ENCODE results near the gene CDH13.

DNA sequence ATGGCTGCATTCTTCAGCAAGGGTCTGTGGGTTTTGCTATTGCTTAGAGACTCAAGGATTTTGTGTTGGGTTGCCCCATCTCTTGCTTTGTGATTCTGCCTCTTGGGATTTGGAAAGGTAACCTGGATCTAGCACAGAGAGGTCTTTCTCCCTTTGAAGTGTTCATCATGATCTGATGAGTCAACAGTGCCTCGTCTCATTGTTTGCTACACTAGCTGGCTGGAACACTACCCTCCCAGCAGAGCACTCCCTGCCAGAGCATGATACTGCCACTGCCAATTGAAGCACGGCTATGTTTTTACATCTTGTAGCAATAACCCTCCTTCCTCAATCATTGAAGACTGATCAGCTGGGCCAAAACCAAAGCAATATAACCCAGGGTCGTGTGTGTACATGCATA, 361.0 kb downstream of the CDH13 start:
- TF ChIP-seq, protein P1, sequence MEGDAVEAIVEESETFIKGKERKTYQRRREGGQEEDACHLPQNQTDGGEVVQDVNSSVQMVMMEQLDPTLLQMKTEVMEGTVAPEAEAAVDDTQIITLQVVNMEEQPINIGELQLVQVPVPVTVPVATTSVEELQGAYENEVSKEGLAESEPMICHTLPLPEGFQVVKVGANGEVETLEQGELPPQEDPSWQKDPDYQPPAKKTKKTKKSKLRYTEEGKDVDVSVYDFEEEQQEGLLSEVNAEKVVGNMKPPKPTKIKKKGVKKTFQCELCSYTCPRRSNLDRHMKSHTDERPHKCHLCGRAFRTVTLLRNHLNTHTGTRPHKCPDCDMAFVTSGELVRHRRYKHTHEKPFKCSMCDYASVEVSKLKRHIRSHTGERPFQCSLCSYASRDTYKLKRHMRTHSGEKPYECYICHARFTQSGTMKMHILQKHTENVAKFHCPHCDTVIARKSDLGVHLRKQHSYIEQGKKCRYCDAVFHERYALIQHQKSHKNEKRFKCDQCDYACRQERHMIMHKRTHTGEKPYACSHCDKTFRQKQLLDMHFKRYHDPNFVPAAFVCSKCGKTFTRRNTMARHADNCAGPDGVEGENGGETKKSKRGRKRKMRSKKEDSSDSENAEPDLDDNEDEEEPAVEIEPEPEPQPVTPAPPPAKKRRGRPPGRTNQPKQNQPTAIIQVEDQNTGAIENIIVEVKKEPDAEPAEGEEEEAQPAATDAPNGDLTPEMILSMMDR (IDR thresholded peaks at IDR 0.05; ENCODE audit: borderline replicate concordance, extremely low read depth, low read length, poor library complexity, severe bottlenecking) = no peak
- no peak for TF ChIP-seq EZH2 (IDR thresholded peaks at IDR 0.05; ENCODE audit: borderline replicate concordance, low read depth, low read length, severe bottlenecking)
